Neural crest cell (in vitro differentiated cells): ENCODE results near the gene PTPN14. TPM values are rescaled to one million over a fixed set of nuclear protein-coding genes. Genes with fewer than 3 reads are reported as not detected.

Experiments used
- DNase-seq: peaks from one replicate; pipeline ENCODE4 v3.0.0; 2021; ENCODE audit warnings: low read depth, mixed read lengths, low spot score
- H3K27ac Mint-ChIP-seq: one replicate; pipeline ENCODE4 v1.8.0; 2021; ENCODE audit warnings: mild to moderate bottlenecking, mixed read lengths; ENCODE audit not compliant: unreplicated experiment
- H3K27me3 Mint-ChIP-seq: 2 replicates; pipeline ENCODE4 v1.8.0; 2021; ENCODE audit warnings: low read depth, mild to moderate bottlenecking, mixed read lengths
- H3K36me3 Mint-ChIP-seq: 2 replicates; pipeline ENCODE4 v1.8.0; 2021; ENCODE audit warnings: low read depth, mild to moderate bottlenecking, mixed read lengths
- H3K4me1 Mint-ChIP-seq: 2 replicates; pipeline ENCODE4 v1.8.0; 2021; ENCODE audit warnings: mixed read lengths
- H3K4me3 Mint-ChIP-seq: one replicate; pipeline ENCODE4 v1.8.0; 2021; ENCODE audit warnings: mild to moderate bottlenecking, mixed read lengths
- H3K9me3 Mint-ChIP-seq: 2 replicates; pipeline ENCODE4 v1.8.0; 2021; ENCODE audit warnings: mixed read lengths
- CTCF ChIP-seq: fragments of 200-600 bp; sonication (generic); conservative IDR thresholded peaks from 2 replicates; pipeline ENCODE4 v1.5.0; 2021; ENCODE audit warnings: antibody characterized with exemption, mild to moderate bottlenecking
- total RNA-seq: library from RNA; stranded (reverse); gene quantifications from 2 replicates; pipeline ENCODE4 v1.2.1, GENCODE V29; 2021

Gene PTPN14
- total RNA-seq, 1 donor from 2014 or later: 21.4 TPM

GRCh38 chr1:214420341-214420740 is 131.1 kb downstream of the PTPN14 start:
- TF ChIP-seq CTCF: no peak
- peaks cover 10% of the 10 kb centered on the region for H3K4me1 Mint-ChIP-seq
- no peak for DNase-seq
- no peaks in the 10 kb centered on the region for H3K27me3 Mint-ChIP-seq
- no peak overlapping the region for H3K4me3 Mint-ChIP-seq
- no peaks in the 10 kb centered on the region for H3K9me3 Mint-ChIP-seq
- H3K27ac Mint-ChIP-seq: no peak overlapping the region
- H3K36me3 Mint-ChIP-seq: no peaks in the 10 kb centered on the region

GRCh38 chr1:214419650-214420049 is 131.8 kb downstream of the PTPN14 start:
- H3K9me3 Mint-ChIP-seq: no peaks in the 10 kb centered on the region
- H3K27ac Mint-ChIP-seq: no peak overlapping the region
- DNase-seq: no peak
- no peaks in the 10 kb centered on the region for H3K36me3 Mint-ChIP-seq
- no peaks in the 10 kb centered on the region for H3K27me3 Mint-ChIP-seq
- no peak for TF ChIP-seq CTCF
- no peak overlapping the region for H3K4me3 Mint-ChIP-seq
- H3K4me1 Mint-ChIP-seq: peaks cover 15% of the 10 kb centered on the region

- Mint-ChIP-seq H3K27ac (peak overlapping the region; percentile 44), H3K4me3 (no peak overlapping the region), H3K4me1 (peaks cover 21% of the 10 kb centered on the region), H3K27me3 (no peaks in the 10 kb centered on the region), H3K36me3 (no peaks in the 10 kb centered on the region), H3K9me3 (no peaks in the 10 kb centered on the region)
- no peak for DNase-seq
- TF ChIP-seq CTCF: no peak
Measured at GRCh38 chr1:214418391-214418790, 133.0 kb downstream of the PTPN14 start.

- H3K9me3 Mint-ChIP-seq: no peaks in the 10 kb centered on the region
Measured at GRCh38 chr1:214417545-214418210, 133.7 kb downstream of the PTPN14 start.

GRCh38 chr1:214416858-214417257 is 134.5 kb downstream of the PTPN14 start:
- Mint-ChIP-seq H3K4me3 (no peak overlapping the region), H3K9me3 (no peaks in the 10 kb centered on the region), H3K27me3 (no peaks in the 10 kb centered on the region), H3K27ac (no peak overlapping the region), H3K36me3 (no peaks in the 10 kb centered on the region), H3K4me1 (peaks cover 17% of the 10 kb centered on the region)
- TF ChIP-seq CTCF: no peak
- no peak for DNase-seq

More at GRCh38 chr1:214417545-214418210, 133.7 kb downstream of the PTPN14 start:
- Mint-ChIP-seq H3K36me3 (no peaks in the 10 kb centered on the region), H3K4me3 (no peak overlapping the region), H3K27ac (no peak overlapping the region), H3K4me1 (peaks cover 18% of the 10 kb centered on the region), H3K27me3 (no peaks in the 10 kb centered on the region)
- TF ChIP-seq CTCF: no peak
- no peak for DNase-seq
